HEK293T (cell line): ENCODE data around the gene IGF1.

Experiments used
- CTBP1 ChIP-seq: fragments of 450-650 bp; IDR thresholded peaks from 2 replicates; pipeline ENCODE4 v1.6.1; 2016; ENCODE audit warnings: borderline replicate concordance
- ZNF384 ChIP-seq: fragments of 450-650 bp; IDR thresholded peaks from 2 replicates; pipeline ENCODE4 v1.6.1; 2016

- TF ChIP-seq CTBP1 (no peak), ZNF384 (no peak)
Observed at GRCh38 chr12:102497743-102498142, 17.4 kb upstream of the IGF1 start.
